MV-4-11 (cell line): Measurements from ENCODE around the gene WIPF2.

Source experiments
- DNase-seq: peaks from one replicate; lab custom pipeline; 2025; lab: John Stamatoyannopoulos, UW

The WIPF2 gene, protein sequence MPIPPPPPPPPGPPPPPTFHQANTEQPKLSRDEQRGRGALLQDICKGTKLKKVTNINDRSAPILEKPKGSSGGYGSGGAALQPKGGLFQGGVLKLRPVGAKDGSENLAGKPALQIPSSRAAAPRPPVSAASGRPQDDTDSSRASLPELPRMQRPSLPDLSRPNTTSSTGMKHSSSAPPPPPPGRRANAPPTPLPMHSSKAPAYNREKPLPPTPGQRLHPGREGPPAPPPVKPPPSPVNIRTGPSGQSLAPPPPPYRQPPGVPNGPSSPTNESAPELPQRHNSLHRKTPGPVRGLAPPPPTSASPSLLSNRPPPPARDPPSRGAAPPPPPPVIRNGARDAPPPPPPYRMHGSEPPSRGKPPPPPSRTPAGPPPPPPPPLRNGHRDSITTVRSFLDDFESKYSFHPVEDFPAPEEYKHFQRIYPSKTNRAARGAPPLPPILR

DNA sequence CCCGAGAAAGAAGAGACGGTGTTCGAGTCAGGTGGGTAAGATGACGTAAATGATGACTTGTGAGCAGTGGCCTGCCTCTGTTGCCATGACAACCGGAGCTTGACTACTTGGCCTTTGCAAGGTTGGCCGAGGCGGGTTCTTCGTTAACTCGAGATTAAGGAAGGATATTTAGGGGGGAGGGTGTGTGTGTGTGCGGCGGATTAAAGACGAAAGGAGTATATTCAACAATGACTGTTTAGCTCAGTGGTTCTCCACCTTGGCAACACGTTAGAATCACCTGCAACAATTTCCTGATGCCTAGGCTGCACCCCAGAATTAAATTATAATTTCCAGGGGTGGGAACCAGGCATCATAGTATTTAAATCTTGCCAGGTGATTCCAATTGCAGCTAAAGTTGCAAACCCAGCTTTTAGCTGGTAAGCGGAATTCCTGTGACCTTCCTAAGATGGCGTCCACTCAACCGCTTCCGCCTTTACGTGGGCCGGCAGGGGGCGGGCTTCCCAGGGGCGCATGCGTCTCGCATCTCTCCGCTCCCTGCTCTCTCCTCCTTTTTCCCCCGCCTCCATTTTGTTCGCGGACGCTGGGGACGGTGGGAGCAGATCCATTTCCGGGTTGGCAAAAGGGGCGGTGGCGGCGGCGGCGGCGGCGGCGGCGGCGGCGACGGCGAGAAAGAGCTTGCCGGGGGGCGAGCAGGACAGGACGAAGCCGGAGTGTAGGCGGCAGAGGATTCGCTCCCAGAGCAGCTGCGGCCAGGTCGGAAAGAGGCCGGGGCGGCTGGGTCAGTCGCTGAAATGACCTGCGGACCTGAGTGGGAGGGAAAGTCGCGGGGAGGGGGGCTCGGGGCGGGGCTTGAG, at the start of gene WIPF2:
TSS of gene WIPF2 (plus strand) at position 565 of the 854 bp plus-strand sequence. CDS start 37,156 bp downstream, outside the sequence.
- peak; percentile 94 for DNase-seq

DNA sequence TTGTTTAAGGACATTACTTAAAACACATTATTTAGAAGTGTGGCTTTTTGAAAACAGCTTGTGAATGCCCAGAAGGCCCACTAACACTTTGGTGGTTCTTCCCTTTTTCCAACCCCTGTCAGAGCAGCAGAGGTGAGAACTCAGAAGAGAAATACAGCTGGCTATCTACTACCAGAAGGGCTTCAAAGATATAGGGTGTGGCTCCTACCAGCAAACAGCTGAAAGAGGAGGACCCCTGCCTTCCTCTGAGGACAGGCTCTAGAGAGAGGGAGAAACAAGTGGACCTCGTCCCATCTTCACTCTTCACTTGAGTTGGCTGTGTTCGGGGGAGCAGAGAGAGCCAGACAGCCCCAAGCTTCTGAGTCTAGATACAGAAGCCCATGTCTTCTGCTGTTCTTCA, 48.8 kb upstream of the WIPF2 start:
- DNase-seq: no peak

DNA sequence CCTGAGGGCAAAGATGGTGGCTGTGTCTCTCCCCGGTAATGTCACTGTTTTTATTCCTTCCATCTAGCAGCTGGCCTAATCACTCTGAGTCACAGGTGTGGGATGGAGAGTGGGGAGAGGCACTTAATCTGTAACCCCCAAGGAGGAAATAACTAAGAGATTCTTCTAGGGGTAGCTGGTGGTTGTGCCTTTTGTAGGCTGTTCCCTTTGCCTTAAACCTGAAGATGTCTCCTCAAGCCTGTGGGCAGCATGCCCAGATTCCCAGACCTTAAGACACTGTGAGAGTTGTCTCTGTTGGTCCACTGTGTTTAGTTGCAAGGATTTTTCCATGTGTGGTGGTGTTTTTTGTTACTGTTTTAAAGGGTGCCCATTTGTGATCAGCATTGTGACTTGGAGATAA, 47.4 kb upstream of the WIPF2 start:
- DNase-seq: no peak

DNA sequence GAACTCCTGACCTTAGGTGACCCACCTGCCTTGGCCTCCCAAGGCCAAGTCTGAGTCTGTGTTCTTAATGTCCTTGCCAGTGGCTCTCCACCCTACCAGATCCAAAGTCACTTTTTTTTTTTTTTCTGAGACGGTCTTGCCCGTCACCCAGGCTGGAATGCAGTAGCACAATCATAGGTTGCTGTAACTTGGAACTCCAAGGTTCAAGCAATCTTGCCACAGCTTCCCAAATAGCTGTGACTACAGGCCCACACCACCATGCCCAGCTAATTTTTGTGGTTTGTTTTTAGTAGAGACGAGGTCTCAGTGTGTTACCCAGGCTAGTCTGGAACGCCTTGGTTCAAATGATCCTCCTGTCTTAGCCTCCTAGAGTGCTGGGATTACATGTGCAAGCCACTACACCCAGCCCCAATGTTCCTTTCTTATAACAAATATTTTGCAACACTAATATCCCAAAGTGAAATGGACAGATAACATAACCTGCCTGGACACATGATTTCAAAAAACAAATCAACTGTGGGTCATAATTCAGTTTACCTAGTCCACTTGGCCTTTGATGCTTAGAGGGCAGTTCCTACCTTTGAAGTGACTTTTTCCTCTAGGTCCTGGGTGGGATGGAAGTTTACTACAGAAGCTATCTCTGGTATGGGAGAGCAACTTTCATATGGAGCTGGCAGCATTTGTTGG, 45.9 kb upstream of the WIPF2 start:
- DNase-seq: no peak

DNA sequence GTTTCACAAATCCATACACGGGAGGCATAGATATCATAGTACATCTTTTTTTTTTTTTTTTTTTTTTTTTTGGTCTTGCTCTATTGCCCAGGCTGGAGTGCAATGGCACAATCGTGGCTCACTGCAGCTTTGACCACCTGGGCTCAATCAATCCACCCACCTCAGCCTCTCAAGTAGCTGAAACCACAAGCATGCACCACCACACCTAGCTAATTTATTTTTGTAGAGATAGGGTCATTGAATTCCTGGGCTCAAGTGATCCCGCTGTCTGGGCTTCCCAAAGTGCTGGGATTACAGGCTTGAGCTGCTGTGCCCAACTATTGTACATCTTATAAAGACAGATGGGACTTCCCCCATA, 45.3 kb upstream of the WIPF2 start:
- DNase-seq: no peak

DNA sequence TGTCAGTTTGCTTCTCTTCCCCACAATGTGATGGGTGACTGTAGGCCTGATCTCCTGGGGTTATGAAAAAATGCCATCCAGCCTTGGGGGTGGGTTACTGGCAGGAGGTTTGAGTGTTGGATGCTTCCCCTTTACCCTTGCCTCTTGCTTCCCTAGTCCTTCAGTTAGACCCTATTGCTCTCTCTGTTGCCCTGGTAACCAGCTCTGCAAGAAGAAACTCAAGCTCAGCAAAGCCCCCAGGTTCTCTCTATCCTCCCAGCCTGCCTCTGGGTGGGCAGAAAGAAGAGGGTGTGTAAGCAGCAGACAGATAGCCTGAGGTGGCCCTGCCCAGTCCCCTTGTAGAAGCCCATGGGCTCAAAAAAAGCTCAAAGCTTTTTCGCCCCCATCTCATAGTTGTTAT, 44.6 kb upstream of the WIPF2 start:
- DNase-seq: peak; percentile 24

DNA sequence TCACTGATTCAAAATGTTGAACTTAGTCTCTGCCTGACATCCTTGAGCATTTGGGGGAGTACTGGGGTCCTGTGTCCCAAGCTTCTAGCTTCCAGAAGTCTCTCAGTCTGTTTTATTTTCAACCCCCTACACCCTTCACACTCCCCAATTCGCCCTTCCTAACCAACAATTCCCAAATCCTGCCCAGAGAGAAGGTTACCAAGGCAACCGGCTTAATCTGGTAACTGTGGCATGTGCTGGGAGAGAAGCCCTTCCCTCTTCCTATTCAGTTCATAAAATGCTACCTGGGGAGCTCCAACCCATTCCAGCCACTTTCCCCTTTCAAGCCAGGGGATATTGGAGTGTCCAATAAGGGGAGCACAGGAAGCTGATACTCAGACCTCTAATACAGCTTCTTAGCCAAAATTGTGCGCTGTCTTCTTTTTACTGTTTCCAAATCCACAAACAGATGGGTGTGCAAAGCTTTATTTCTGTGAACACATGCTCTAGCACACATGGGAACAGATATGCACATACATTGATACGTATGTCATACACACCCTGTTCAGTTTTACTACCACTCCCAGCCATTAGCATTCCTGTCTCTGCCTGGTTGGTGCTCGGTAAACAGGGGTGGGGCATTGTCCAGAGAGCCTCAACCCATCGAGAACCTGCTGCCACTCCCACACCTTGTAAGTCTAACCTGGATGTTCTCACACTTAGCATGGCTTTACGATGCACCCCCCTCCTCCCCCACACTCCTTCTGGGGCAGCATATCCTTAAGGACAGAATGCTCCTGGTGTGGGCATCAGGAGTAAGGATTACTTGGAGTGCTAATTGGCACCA, 43.0 kb upstream of the WIPF2 start:
- DNase-seq: no peak

DNA sequence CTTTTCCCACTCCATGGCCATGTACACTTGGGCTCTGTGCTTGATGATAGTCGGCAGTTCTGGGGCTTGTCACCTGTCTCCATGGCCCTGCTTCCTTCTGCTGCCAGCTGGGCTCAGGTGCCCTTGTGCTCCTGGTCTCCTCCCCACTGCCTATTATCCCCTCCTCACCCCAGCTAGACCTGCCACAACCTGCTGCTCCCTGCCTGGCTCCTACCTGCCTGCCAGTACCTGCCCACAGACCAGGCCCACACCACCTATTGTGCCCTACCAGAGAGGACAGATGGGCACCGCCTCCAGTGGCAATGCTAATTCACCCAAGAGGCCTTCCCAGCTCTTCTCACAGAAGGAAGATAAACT, 42.4 kb upstream of the WIPF2 start:
- no peak for DNase-seq

DNA sequence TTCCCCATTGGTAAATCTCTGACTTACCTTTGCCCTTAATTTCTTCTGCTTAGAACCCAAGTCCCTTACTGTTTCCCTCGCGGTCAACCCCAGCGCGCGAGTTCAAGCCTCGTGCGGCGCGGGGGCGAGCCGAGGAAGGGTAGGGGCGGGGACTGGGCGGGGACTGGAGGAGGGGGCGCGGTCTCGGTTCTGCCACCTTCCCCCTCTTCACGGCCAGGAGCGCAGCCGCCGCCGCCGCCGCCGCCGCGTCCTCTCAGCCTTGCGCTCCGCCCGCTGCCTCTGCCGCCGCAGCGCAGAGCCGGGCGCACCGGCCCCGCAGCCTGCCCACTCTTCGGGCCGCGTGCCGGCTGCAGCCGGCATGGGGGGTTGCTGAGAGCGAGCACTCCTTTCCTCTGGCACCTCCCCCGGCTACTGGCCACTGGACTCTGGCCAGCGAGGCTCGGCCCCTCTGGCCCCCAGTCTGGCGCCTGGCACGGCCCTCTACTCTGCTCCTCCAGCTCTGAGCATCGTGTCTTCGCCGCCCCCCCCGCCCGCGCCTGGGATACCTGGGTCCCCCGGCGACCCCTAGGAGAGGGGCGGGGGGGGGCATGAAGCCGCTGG, 41.7 kb upstream of the WIPF2 start, which contains the start of gene RAPGEFL1:
TSS of gene RAPGEFL1 (plus strand) at position 196 of the 600 bp plus-strand sequence. CDS start at position 588, 392 bp downstream.
- peak; percentile 60 for DNase-seq

DNA sequence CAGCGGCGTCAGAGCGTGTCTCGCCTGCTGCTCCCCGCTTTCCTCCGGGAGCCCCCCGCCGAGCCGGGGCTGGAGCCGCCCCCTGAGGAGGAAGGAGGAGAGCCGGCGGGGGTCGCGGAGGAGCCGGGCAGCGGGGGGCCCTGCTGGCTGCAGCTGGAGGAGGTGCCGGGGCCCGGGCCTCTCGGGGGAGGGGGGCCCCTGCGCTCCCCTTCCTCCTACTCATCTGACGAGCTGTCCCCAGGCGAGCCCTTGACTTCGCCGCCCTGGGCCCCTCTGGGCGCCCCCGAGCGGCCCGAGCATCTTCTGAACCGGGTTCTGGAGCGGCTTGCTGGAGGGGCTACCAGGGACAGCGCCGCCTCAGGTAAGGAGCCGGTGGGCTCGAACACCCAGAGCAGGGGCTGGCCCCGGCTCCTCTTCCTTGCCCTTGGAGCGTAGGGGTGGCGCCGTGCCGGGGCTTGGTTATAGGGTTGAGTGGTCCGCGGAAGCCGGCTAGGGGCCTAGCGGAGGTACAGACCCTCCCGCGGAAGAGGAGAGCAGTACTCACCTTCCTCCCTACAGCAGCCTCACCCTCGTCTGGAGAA, 41.0 kb upstream of the WIPF2 start:
- no peak for DNase-seq

DNA sequence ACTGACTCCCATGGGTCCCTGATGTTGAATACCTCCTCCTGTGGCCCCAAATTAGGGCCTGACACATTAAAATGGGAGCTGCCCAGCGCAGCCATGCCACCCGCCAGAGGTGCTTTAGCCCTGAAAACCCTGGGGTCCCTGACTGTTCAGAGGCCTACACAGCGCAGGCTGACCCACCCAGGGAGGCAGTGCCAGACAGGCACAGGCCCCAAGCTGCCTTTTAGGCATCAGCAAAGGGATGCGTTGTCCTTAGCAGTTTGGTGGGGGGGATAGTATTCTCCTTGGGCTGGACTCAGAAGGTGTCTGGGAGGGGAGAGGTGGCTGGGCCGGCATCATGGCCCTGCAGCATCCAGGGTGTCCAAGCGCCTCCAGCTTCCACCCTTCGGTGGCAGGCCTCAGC, 40.4 kb upstream of the WIPF2 start:
- no peak for DNase-seq

DNA sequence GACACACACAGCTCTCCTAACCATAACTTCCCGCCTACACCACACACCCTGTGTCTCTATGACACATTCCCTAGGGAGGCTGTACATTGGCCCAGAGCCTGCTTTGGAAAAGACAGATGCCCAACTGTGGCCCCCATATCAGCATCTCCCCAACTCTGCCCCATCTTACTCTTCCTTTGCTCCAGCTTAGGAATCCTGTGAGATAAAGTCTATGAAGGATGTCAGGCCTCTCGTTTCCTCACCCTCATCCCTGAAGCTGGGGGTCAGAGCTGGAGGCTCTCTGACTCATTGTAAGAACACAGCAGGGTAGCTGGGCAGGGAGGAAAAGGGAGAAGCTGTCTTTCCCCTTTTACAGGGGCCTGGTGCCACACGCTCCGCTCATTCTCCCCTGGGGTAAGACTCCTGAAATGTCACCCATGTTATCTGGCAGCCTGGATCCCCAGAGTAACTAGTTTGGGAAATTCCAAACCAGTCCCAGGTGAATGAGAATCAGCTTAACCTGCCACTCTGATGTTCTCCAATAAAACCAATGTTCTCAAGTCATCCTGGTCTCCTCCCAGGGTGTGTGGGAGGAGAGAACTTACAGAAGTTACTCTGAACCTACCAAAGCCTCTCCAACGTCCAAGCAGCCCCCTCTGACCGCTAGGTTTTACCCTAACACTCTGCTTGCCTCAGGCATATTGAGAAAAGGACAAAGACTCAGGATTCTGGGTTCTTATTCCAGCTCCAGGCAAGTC, 39.0 kb upstream of the WIPF2 start:
- DNase-seq: peak; percentile 36

DNA sequence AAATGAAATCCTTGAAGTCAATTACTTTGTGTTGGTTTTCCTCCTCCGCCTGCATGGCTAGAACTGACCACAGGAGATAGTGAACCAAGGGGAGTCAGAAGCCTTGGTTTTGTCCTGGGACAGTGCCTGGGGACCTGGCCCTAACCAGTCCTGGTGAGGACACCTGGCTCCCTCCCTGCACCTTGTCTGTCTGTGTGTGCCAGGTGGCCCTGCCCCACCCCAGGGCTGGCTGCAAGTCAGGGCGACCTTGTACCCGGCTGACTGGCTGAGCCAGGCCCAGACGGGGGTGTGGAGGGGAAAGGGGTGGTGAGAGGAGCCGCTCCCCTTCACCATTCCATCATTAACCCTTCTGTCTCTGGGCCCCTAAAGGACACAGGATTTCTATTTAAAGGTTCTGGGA, 38.4 kb upstream of the WIPF2 start:
- DNase-seq: no peak

DNA sequence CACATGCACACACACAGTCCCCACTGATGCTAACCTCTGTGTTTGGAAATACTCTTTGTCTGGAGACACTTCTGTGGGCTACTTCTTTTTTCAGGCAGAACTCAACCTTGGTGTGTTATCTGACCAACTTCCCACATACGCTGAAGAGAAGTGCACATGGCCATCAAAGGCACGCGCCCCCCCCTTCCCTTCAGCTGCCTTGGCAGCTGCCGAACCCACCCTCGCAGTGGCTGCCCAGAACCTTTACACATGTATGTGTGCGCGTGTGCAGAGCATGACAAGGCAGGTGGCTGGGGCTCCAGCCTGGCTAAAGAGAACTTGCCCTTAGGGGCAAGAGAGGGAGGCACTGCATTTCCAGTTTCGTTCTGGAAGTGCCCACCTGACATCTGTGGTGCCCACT, 37.9 kb upstream of the WIPF2 start:
- peak; percentile 16 for DNase-seq

DNA sequence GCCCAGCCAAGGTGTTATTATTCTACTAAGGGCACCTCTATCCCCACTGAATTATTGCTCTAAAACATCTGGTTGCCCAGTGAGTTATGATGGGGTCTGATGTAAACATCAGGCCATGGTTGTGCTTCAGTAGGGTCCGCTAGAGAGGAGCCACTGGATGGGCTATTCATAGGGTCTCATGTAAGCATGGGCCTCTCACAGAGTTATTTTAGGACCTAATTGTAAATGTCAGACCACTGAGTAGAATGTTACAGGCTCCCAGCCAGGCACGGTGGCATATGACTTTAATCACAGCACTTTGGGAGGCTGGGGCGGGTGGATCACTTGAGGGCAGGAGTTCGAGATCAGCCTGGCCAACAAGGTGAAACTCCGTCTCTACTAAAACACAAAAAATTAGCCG, 36.5 kb upstream of the WIPF2 start:
- no peak for DNase-seq

DNA sequence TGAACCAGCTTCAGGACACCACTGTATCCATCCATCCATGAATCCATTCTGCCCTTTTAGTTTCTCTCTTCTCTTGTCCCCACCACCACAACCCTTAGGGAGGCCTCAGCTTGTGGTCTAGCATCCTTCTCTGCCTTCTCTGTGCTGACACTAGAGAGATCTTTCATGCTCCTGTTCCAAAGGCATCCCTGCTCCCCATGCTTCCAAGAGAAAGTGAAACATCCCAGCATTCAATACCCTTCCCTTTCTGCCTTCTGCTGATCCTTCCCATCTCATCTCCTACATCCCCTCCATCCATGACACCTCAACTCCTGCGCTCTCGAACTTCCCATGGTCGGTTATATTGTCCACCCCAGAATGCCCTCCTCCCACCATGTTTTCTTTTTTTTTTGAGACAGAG, 31.9 kb upstream of the WIPF2 start:
- no peak for DNase-seq

DNA sequence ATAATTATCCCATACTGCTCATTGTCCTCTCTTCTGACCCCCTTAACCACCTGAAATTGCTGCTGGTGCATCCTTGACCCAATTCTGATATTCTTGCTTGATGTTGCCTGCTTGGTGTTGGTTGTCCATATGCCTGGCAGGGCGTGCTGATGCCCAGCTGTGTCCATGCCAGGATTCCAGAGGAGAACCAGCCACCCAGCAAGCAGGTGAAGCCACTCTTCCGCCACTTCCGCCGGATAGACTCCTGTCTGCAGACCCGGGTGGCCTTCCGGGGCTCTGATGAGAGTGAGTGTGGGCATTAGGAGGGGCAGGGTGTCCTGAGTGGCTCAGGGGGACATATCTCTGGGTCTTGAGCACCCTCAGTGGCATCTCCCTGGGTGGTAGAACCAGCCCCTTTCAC, 30.4 kb upstream of the WIPF2 start:
- no peak for DNase-seq

DNA sequence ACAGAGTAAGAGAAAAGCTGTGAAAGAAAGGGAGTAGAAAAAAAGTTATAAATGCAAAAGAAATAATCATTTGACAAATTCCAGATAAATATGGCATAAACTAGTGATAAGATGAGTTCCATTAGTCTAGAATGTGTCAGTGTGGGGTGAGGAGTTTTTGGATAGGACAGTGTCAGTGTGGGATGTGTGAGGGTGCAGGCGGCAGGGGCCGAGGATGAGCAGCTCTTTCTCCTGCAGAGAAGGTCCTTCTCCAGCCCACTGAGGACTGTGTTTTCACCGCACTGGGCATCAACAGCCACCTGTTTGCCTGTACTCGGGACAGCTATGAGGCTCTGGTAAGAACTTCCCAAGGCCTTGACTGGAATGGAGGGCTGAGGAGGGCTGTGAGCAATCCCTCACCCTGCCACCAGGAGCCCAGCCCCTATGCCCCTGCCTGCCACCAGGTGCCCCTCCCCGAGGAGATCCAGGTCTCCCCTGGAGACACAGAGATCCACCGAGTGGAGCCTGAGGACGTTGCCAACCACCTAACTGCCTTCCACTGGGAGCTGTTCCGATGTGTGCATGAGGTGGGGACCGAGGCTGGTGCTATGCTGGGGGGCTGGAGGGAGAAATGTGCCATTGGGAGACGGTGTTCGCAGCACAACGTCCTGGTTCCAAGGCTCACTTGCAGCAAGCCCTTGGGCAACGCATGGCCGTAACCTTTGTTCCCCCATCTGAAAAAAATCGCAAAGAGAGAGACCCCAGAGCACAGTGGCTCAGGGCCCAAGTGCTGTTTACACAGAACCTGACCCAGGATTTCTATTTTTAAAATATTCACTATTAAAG, 28.7 kb upstream of the WIPF2 start:
- DNase-seq: no peak
